Activated gamma-delta T cell (primary cell): Measurements from ENCODE around the gene RPRD2.

Experiments used
- DNase-seq: peaks from one replicate; lab custom pipeline; 2025; lab: John Stamatoyannopoulos, UW

Gene RPRD2

GRCh38 chr1:150472601-150473200, 108.8 kb downstream of the RPRD2 start:
- no peak for DNase-seq

DNA sequence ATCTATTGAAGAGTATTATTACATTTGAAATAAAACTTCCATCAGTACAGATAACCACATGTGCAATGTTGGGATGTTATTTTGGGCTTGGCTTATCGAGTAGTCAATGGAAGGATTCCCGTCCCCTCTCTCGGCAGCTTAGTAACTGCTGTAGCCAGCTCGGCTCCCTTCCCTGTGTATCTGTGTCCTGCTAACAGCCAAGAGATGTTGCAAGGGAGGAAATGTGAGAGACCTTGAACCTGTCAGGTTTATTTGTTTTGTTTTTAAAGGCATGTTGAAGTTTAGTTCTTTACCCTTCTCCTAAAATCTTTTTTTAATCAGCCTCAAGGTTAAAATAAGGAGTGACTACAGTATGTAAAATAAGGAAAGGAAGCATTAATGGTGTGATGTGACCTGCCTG, 109.7 kb downstream of the RPRD2 start:
- DNase-seq = no peak

- no peak for DNase-seq
These were observed 110.9 kb downstream of the RPRD2 start for GRCh38 chr1:150474869-150475268.

GRCh38 chr1:150476754-150477153, 112.8 kb downstream of the RPRD2 start:
- no peak for DNase-seq

DNA sequence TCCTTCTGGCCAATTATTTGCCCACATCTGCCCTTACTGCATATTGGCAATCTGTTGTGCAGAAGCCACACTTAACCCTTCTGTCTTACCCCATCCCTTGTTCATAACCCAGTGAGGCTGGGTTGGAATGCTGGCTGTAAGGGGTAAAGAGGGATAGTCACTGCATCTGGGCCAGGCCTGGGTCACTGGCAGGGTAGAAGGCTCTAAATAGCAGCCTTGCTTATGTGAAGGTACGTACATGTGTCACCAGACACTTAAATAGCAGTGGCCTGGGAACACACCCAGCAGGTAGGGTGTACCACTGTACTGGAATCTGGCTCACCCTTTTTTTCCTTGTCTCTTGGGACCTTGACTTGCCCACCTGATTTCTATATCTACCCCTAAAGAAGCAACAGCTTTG, 113.4 kb downstream of the RPRD2 start:
- no peak for DNase-seq

DNA sequence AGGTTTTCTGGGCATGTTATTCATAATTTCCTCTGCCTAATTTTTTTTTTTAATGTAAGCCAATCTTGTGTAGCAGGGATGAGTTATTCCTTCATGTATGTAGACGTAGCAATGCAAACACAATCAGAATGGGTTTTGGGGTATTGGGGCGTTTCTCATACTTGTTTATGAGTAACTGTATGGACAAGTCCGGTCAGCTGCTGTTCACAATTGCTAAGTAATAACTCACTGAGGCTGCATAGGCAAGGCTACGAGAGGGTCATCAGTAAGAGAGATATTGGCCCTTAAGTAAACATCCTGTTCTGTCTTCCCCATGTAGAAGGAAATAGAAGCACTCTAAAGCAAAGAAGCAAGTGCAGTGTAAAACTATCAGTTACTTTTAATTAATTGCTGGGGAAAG, 113.8 kb downstream of the RPRD2 start:
- DNase-seq = no peak

DNA sequence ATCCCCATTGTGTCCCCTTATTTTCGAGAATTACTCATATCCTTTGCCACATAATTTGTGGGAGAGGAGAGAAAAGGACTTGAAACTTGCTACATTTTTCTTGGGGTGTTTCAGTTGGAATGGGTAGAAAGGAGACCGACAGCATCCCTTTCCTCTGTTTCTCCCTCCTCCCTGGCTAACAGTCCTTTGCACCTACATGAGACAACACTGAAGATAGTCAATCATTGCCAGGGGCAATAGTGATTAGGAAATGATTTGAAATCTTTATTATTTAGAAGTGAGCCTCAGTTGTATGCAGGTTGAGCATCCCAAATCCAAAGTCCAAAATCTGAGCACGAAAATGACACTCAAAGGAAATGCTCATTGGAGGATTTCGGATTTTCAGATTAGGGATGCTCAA, 115.4 kb downstream of the RPRD2 start:
- no peak for DNase-seq

GRCh38 chr1:150479927-150480352, 116.0 kb downstream of the RPRD2 start:
- DNase-seq = no peak

GRCh38 chr1:150484431-150484830, 120.5 kb downstream of the RPRD2 start:
- no peak for DNase-seq

- DNase-seq = no peak
These were observed 120.9 kb downstream of the RPRD2 start for GRCh38 chr1:150484861-150485260.

GRCh38 chr1:150486966-150487762, 123.2 kb downstream of the RPRD2 start, which contains the start of gene TARS2:
Gene TARS2, plus strand, starts transcription at chr1:150487419. Its CDS starts 32 bp downstream, at chr1:150487451.
- no peak for DNase-seq

DNA sequence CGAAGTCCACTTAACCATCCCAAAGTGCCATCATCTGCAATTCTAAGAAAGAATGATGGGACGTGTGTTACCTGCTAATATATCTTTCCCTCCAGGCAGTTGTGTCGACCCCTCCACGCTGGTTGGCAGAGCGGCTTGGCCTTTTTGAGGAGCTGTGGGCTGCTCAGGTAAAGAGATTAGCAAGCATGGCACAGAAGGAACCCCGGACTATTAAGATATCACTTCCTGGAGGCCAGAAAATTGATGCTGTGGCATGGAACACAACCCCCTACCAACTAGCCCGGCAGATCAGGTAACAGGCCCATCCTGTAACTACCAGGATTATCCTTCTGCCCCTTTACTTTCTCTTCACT, 123.8 kb downstream of the RPRD2 start:
- no peak for DNase-seq

GRCh38 chr1:150493175-150493574, 129.2 kb downstream of the RPRD2 start:
- no peak for DNase-seq

GRCh38 chr1:150498342-150498741, 134.4 kb downstream of the RPRD2 start:
- no peak for DNase-seq

DNA sequence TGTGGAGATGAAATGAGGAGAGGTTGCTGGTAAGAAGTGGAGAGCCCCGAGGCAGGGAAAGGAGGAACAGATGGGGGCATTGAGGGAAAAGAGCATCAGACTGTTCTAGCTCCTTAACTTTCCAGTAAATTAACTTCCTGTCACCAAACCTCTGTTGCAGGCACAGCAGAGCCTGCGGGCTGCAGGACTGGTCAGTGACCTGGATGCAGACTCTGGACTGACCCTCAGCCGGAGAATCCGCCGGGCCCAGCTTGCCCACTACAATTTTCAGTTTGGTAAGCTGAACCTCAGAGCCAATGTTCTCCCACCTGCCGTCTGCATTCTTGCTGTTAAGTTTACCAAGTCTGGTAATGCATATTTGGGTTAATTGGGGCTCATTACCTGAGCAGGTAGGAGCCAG, 141.5 kb downstream of the RPRD2 start:
- DNase-seq = no peak

- DNase-seq = no peak
These were observed 144.2 kb downstream of the RPRD2 start, which contains the start of gene ECM1 for GRCh38 chr1:150507912-150508864. Gene ECM1, plus strand, starts transcription at chr1:150508109. Its CDS starts 101 bp downstream, at chr1:150508210.

DNA sequence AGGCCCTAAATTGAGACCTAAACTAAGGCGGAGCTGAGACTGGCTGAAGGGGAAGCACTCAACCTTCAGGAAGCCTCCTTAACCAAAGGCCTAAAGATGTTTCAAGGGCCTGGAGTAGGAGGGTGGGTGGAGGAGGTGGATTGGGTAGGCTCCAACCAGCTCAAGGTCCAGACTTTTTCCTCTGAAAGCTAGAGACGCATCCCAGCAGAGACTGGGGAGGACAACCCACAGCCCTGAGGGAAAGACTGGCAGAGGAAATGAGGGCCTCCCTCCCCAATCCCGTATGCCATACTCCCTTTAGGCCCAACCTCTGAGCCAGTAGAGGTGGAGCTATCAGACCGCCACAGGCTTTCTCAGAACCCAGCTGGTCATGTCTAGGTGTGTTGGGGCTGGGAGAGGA, 145.0 kb downstream of the RPRD2 start:
- no peak for DNase-seq

DNA sequence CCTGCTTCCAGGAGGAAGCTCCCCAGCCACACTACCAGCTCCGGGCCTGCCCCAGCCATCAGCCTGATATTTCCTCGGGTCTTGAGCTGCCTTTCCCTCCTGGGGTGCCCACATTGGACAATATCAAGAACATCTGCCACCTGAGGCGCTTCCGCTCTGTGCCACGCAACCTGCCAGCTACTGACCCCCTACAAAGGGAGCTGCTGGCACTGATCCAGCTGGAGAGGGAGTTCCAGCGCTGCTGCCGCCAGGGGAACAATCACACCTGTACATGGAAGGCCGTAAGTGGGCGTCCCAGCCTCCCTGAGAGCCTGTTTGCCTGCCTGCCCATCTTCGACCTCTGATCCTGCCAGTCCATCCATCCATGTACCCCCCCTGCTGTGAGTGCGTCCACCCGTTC, 147.6 kb downstream of the RPRD2 start:
- DNase-seq = no peak

GRCh38 chr1:150511985-150512660, 148.2 kb downstream of the RPRD2 start:
- DNase-seq = no peak

DNA sequence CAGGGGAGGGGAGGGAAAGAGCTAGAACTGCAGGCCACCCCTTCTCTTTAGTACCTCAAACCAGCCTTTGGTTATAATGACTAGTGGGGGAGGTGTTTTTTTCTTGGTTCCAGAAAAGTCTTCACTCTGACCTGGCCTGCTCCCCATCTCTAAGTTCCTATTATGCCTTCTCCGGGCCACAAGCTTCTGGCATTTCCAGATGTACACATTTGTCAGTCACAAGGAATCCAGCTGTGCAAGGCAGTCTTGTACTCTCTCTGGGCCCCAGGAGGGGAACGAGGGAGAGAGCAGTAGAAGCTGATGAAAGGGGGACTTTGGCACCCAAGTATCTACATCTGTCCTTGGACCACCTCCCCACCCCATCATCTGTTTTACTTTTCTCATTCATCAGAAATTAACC, 148.9 kb downstream of the RPRD2 start:
- DNase-seq = no peak

- no peak for DNase-seq
These were observed 149.4 kb downstream of the RPRD2 start for GRCh38 chr1:150513351-150513791.

GRCh38 chr1:150514260-150514659, 150.3 kb downstream of the RPRD2 start:
- no peak for DNase-seq
